Left ventricle myocardium inferior (tissue), 1 donor: Measurements from ENCODE around the gene CPN1. TPM values are rescaled to one million over a fixed set of nuclear protein-coding genes. Genes with fewer than 3 reads are reported as not detected.
A peak's percentile ranks its signal among the peaks of the same experiment; 100 is the strongest.

Experiments
- DNase-seq: peaks from one replicate; pipeline ENCODE4 v3.0.0-alpha.2; 2020
- H3K27ac ChIP-seq: fragments of 200-600 bp; replicated peaks from 2 replicates; pipeline ENCODE4 v1.8.0; 2021
- H3K27me3 ChIP-seq: fragments of 200-600 bp; 2 replicates; pipeline ENCODE4 v1.8.0; 2021; ENCODE audit warnings: low read depth
- H3K36me3 ChIP-seq: fragments of 200-600 bp; 2 replicates; pipeline ENCODE4 v1.8.0; 2021
- H3K4me1 ChIP-seq: fragments of 200-600 bp; 2 replicates; pipeline ENCODE4 v1.8.0; 2021
- H3K4me3 ChIP-seq: fragments of 200-600 bp; 2 replicates; pipeline ENCODE4 v1.8.0; 2021; ENCODE audit warnings: mild to moderate bottlenecking, moderate library complexity
- H3K9me3 ChIP-seq: fragments of 200-600 bp; replicated peaks from 2 replicates; pipeline ENCODE4 v1.8.0; 2021
- intact Hi-C: fragments of 100-400 bp; cut with micrococcal nuclease; formaldehyde crosslinking; loops from one replicate; pipeline ENCODE4 v1.11.0; 2022
- total RNA-seq: library from RNA; stranded (reverse); fragmentation: NEBNext Ultra II Directional; extraction: Animal tissue kit (Norgen Biotek cat#: 25700); gene quantifications from one replicate; pipeline ENCODE4 v1.2.1, GENCODE V29; 2021
- TF ChIP-seq, protein P1 (sequence below): fragments of 200-600 bp; IDR thresholded peaks from 2 replicates; pipeline ENCODE4 v1.8.0; 2021; ENCODE audit warnings: antibody characterized with exemption, mild to moderate bottlenecking, borderline replicate concordance
- donor health status: DM: no; HTN: yes; CAD: no; lungs with severe emphysema.

The CPN1 gene
- total RNA-seq, 1 donor from 2014 or later, result not detected

DNA sequence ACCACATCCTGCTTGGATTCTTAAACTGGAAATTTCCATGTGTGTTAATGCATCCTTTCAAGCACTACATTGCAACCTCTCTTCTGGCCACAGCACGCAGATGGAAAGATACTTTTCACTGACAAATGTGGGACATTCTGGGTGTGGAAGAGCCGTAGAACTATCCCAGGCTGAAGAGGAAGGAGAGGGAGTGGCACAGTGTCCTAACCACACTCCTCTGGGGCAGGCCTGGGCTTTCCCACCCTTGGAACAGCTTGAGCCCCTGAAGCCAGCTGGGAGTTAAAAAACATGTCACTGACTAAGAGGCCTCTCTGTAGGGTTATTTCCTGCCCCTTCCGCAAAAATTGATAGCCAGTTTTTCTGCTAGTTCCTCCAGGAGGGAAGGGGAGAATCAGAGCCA is 37.9 kb downstream of the CPN1 start:
- DNase-seq, result peak; percentile 63
- TF ChIP-seq, protein P1, sequence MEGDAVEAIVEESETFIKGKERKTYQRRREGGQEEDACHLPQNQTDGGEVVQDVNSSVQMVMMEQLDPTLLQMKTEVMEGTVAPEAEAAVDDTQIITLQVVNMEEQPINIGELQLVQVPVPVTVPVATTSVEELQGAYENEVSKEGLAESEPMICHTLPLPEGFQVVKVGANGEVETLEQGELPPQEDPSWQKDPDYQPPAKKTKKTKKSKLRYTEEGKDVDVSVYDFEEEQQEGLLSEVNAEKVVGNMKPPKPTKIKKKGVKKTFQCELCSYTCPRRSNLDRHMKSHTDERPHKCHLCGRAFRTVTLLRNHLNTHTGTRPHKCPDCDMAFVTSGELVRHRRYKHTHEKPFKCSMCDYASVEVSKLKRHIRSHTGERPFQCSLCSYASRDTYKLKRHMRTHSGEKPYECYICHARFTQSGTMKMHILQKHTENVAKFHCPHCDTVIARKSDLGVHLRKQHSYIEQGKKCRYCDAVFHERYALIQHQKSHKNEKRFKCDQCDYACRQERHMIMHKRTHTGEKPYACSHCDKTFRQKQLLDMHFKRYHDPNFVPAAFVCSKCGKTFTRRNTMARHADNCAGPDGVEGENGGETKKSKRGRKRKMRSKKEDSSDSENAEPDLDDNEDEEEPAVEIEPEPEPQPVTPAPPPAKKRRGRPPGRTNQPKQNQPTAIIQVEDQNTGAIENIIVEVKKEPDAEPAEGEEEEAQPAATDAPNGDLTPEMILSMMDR, result peak; percentile 14
- no peaks in the 10 kb centered on the region for H3K27me3 ChIP-seq
- intact Hi-C loops, result loop anchor here (2.0 kb wide), 1 partner anchor 197 kb away; no protein-coding TSS in a partner anchor
- peak overlapping the region; percentile 88 for H3K27ac ChIP-seq
- H3K4me1 ChIP-seq, result peaks cover 38% of the 10 kb centered on the region
- H3K36me3 ChIP-seq, result no peaks in the 10 kb centered on the region
- no peaks in the 10 kb centered on the region for H3K9me3 ChIP-seq
- no peak overlapping the region for H3K4me3 ChIP-seq

GRCh38 chr10:100043344-100043743 is 38.3 kb downstream of the CPN1 start:
- H3K9me3 ChIP-seq, result no peaks in the 10 kb centered on the region
- H3K4me1 ChIP-seq, result peaks cover 41% of the 10 kb centered on the region
- no peaks in the 10 kb centered on the region for H3K27me3 ChIP-seq
- TF ChIP-seq, protein P1, result no peak
- no peak for DNase-seq
- H3K27ac ChIP-seq, result peak overlapping the region; percentile 88
- H3K4me3 ChIP-seq, result no peak overlapping the region
- intact Hi-C loops, result no loop called here
- no peaks in the 10 kb centered on the region for H3K36me3 ChIP-seq

GRCh38 chr10:100041306-100042002 is 40.2 kb downstream of the CPN1 start:
- intact Hi-C loops, result no loop called here
- Histone ChIP-seq H3K27ac (no peak overlapping the region), H3K36me3 (no peaks in the 10 kb centered on the region), H3K4me1 (peaks cover 41% of the 10 kb centered on the region), H3K4me3 (no peak overlapping the region), H3K9me3 (no peaks in the 10 kb centered on the region), H3K27me3 (no peaks in the 10 kb centered on the region)
- DNase-seq, result no peak
- TF ChIP-seq, protein P1, result no peak

DNA sequence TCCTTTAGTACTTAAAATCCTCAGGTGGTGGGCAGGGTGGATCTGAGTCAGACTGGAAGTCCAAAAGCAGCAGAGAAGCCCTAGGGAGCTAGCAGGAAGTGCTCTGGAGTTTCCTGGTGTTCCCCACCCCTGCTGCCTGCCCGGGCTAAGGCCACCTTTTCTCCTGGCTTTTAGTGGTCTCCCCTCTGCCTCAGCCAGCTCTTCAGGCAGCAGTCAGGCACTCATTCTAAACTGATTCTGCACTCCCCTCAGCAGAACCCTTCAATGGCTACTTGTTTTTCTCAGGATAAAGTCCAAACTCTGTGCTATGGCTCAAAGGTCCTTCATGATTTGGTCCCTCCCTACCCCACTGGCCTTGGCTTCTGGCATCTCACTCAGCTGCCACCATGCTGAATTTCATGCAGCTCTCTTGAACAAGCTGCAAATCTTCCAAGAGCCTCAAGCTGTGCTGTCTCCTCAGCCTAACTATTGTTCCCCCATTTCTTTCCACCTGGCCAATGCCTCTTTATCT is 43.1 kb downstream of the CPN1 start:
- Histone ChIP-seq H3K27ac (peak overlapping the region; percentile 69), H3K9me3 (no peaks in the 10 kb centered on the region), H3K27me3 (no peaks in the 10 kb centered on the region), H3K4me3 (no peak overlapping the region), H3K36me3 (no peaks in the 10 kb centered on the region), H3K4me1 (peaks cover 18% of the 10 kb centered on the region)
- intact Hi-C loops, result no loop called here
- DNase-seq, result no peak
- TF ChIP-seq, protein P1, result no peak

- TF ChIP-seq, protein P1, result no peak
- no peak overlapping the region for H3K4me3 ChIP-seq
- peaks cover 10% of the 10 kb centered on the region for H3K4me1 ChIP-seq
- intact Hi-C loops, result no loop called here
- H3K27me3 ChIP-seq, result no peaks in the 10 kb centered on the region
- peak overlapping the region; percentile 69 for H3K27ac ChIP-seq
- H3K9me3 ChIP-seq, result no peaks in the 10 kb centered on the region
- no peak for DNase-seq
- no peaks in the 10 kb centered on the region for H3K36me3 ChIP-seq
Observed at GRCh38 chr10:100037758-100038315, 43.8 kb downstream of the CPN1 start.
